ENCODE data around the gene NTM.

NTM gene

DNA sequence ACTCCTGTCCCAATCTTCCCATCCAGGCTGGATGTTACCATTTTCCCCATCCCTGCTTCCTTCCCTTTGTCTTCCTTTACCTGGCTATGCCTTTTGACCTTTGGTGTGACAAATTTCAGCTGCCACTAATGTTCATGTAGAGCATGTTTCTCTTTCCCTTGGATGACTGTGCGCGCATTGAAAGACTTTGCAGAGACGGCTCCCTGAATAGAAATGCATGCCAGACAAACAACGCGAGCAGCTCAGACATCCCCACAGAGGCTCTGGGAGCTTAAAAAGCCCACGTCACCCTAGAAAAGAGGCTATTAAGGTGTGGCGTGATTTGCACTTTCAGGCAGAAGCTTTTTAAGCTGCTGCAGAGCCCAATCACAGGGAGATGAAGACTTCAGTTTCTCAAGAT lies 202.0 kb downstream of the NTM start:
- no peak for DNase-seq

- no peak for DNase-seq
These were observed 209.5 kb downstream of the NTM start for GRCh38 chr11:131579932-131580387.

DNA sequence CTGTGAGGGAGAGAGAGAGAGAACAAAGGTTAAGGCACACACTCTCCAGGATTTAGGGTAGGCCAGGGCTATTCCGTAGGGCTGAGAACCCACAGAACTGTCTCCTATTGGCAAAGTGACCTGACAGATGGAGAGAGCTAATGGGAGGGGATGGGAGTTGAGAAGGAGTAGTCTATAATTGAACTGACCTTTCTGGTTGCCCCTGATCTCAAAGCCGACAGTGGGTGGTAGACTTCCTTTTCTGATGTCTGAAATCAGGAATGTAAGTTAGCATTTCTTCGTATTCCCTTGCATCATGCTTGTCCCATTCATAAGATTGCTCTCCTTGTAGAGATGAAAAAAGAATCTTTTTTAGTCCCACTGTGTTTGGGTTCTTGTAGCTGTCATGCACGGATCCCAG lies 210.1 kb downstream of the NTM start:
- DNase-seq, result no peak

GRCh38 chr11:131581046-131581445 lies 210.6 kb downstream of the NTM start:
- no peak for DNase-seq

GRCh38 chr11:131582021-131582525 lies 211.7 kb downstream of the NTM start:
- no peak for DNase-seq

DNA sequence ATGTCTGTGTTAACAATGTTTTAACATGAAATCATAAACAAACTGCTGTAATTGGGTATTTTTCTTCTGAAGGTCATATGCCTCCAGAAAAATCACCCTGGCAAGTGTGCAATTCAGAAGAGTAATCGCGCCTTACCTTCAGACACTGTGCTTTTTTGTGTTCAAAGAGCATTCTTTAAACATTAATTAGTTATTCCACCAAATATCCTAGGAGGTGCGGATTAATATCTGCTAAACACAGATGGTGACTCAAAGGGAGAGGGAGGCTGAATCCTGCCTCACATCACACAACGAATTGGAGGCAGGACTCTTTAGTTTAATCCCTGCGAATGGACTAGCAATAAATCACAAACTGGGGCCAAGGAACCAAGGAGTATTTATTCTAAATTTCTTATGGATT lies 213.0 kb downstream of the NTM start:
- DNase-seq, result no peak

DNA sequence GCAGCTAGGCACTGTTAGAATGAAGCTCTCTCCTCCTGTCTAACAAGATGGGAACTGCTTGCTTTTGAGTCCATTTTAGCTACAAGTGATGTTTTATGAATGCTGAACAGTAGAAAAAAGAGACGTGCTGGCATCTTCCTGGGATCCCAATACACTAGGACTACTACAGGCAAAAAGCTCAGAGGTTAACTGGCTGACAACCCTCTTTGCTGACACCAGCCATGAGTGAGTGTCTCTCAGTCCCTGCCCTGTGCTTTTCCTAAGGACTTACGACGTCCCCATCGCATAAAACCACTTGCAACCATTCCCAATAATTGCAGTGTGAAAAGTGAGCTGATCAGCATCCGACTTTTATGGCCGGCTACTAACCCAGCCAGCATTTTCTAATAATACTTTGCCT lies 213.5 kb downstream of the NTM start:
- no peak for DNase-seq

GRCh38 chr11:131584785-131585592 lies 214.6 kb downstream of the NTM start:
- DNase-seq, result no peak

DNA sequence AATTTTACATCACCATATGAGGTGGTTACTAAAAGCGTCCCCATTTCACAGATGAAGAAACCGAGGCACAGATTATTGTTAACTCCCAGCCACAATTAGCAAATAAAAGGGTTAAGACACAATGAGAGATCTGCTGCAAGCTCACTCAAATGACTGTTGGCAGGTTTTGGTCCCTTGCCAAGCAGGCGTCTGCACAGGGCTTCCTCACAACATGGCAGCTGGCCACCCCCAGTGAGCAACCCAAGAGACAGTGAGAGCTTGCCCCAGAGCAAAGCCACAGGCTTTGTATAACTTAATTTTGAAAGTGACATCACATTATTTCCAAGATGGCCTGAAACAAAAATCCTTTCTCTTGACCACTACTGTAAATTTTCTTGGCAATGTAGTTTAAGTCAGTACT lies 217.6 kb downstream of the NTM start:
- no peak for DNase-seq

DNA sequence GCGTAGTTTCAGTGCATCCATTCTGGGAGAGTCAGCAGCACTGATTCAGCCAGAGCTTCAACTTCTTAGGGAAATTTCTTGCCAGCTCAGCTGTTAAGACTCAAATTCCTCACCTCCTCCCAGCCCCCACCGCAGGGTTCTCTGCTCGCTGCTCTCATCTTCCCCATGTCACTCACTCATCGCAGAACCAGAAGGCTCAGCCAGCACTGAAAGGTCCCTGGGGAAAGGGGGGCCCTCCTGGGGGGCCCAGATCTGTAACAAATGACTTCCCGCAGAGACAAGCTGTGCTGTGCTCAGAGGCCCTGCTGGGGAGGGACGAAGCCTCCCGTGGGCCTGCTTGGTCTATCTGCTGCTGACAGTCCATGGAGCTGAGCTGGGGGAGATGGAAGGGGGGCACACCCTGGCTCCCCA lies 220.6 kb downstream of the NTM start:
- DNase-seq, result no peak

- no peak for DNase-seq
These were observed 221.7 kb downstream of the NTM start for GRCh38 chr11:131592152-131592551.

DNA sequence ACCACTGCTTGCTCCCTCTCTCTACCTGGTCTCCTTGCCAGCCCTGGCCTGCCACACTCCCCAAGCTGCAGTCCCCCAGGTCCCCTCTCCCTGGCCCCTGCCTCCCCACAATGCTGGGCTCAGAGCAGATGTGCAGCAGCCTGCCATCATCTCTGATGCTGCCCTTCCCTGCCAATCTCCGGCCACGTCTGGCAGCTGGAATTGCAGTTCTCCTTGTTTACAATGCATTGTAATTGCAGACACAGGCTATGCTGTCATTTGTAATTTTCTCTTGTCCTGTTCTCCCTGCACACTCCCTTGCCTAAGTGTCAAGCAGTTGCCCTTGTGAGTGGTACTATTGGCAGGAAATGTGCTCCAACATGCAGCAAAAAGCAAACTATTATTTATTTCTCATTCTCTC lies 222.3 kb downstream of the NTM start:
- DNase-seq, result no peak

DNA sequence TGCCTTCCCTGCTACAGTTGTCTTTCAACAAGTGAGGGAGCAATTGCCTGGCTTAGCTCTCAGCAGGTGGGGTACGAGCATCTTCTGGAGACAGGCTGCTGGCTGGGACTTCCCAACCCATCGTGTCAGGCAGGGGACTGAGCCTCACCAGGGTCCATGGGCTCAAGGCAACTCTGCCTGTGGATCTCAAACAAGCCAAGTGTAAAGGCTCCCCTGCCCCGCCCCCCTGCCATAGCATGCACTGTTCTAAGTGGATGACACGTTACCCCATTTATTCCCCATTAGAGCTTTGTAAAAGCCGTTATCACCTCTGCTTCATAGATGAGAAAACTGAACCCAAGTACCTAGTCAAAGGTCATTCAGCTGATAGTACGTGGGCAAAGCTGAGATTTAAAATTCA lies 222.9 kb downstream of the NTM start:
- DNase-seq, result no peak

DNA sequence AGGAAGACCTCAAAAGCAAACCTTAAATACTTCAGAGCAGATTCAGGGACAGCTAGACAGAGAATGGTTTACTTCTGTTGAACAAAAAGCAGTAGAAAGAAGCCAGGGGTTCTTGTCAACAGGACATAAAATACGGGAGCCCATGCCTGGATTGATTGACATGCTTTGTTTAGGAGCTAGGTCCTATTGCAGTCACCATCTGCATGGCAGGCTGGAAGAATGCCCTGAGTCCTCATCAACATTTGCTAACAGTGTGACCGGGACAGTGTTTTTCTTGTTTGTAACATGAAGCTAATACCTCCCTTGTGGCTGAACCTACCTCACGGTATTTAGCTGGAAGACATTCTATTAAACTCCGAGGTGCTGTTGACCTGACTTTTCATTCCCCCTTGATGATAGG lies 225.4 kb downstream of the NTM start:
- DNase-seq, result no peak

GRCh38 chr11:131597890-131598289 lies 227.5 kb downstream of the NTM start:
- no peak for DNase-seq

GRCh38 chr11:131598305-131598704 lies 227.9 kb downstream of the NTM start:
- no peak for DNase-seq

DNA sequence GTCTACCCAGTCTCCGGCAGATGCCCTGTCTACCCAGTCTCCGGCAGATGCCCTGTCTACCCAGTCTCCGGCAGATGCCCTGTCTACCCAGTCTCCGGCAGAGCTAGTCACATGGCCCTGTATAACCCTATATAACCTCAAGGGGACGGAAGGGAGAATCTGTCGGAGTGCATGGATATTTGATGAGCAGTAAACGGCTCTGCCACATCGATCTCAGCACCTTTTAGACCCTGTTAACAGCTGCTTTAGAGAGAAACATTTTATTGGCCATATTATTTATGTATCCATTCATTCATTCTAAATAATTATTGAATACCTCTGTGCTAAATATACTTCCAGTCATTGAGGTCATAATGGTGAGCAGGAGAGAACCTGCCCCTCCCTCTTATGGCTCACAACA lies 228.9 kb downstream of the NTM start:
- DNase-seq, result no peak

GRCh38 chr11:131600628-131601027 lies 230.2 kb downstream of the NTM start:
- DNase-seq, result no peak

- no peak for DNase-seq
These were observed 231.2 kb downstream of the NTM start for GRCh38 chr11:131601586-131601985.

DNA sequence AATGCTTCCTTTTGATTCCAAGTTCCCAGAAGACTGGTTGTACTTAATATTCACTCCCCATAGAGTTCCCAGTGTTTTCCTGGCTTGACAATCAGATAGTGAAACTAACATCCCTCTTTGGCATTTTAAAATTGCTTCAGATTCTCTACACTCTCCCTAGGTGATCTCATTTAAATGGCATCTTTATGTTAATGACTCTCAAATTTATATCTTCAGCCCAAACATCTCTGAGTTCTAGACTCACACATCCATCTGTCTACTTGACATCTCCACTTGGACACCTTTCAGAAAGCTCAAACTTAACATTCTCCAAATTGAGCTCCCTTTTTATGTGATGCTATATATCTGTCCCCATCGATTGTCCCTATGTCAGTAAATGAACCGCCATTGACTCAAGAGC lies 232.0 kb downstream of the NTM start:
- no peak for DNase-seq

GRCh38 chr11:131606811-131607335 lies 236.5 kb downstream of the NTM start:
- DNase-seq, result no peak

DNA sequence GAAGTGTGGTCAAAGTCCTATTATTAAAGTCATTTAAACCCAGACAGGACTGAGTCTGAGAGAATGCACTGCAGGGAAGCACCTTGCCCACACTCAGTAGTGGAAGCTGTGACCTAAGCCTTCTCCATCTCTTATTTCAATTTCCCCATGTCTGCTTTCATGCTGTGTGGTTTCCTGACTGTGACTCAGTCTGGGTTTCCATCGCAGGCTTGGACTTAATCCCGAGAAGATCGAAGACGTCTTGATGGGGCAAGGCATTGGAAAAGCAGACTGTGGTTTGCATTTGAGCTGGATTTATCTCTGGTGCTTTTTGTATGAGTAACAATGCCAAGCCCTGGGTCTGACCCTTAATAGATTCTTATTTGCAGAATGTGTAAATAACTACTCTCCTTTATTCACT lies 238.9 kb downstream of the NTM start:
- no peak for DNase-seq

- no peak for DNase-seq
These were observed 239.5 kb downstream of the NTM start for GRCh38 chr11:131609921-131610320.

GRCh38 chr11:131611322-131611721 lies 240.9 kb downstream of the NTM start:
- DNase-seq, result no peak

- DNase-seq, result no peak
These were observed 242.1 kb downstream of the NTM start for GRCh38 chr11:131612533-131612932.

Data from activated CD4-positive, alpha-beta T cell treated with anti-CD3 and anti-CD28 coated beads, Interleukin-10, Interleukin-2, amounts not matched to agents 100 ng/mL and 50 ng/mL, durations not matched to agents 16 hours and 8 hours (primary cell).